ENCODE data around the gene NR1I2. TPM values are rescaled to one million over a fixed set of nuclear protein-coding genes. Genes with fewer than 3 reads are reported as not detected.

Gene NR1I2
- total RNA-seq, 1 donor from 2014 or later, result 0.11 TPM

GRCh38 chr3:119765239-119765638, 16.7 kb upstream of the NR1I2 start:
- Mint-ChIP-seq H3K27me3 (ENCODE audit: low read depth) (peaks cover 32% of the 10 kb centered on the region), H3K9me3 (peaks cover 6% of the 10 kb centered on the region), H3K4me3 (ENCODE audit: low read depth) (no peak overlapping the region), H3K36me3 (ENCODE audit: low read depth) (no peaks in the 10 kb centered on the region), H3K27ac (no peak overlapping the region), H3K4me1 (ENCODE audit: low read depth) (no peaks in the 10 kb centered on the region)
- intact Hi-C loops (cut with micrococcal nuclease), result no loop called here
- DNase-seq (ENCODE audit: low spot score), result no peak

DNA sequence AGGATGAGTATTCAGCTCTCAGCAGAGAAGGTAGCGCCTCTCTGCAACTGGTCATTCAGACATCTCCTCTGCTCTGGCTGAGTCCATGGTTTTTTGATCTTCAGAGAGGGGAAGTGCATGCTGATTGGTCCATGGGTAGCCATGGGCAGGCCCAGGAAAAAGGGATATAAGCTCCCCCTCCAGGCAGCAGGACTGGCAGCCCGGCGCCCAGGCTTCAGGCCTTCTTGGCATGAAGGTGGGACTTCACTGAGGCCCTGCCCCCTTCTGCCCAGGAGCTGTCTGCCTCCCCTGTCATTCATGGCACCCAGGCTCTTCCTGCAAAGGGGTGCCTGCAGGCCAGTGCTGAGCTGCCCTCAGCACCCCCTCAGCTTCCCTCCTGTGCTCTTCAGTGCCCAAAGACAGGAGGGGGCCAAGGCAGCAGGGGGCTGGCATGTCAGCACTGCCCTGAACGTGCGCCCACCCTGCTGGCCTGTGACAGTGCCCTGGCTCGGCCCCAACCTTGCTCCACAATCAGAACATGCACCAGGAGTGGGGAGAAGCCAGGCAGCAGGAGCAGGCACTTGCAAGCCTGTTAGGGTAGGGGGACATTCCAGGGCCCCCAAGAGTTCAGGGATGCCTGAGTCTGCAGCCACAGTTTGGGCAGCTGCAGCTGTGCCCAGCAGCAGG, 13.8 kb upstream of the NR1I2 start:
- no peaks in the 10 kb centered on the region for H3K36me3 Mint-ChIP-seq (ENCODE audit: low read depth)
- H3K4me3 Mint-ChIP-seq (ENCODE audit: low read depth), result no peak overlapping the region
- H3K4me1 Mint-ChIP-seq (ENCODE audit: low read depth), result no peaks in the 10 kb centered on the region
- no peak overlapping the region for H3K27ac Mint-ChIP-seq
- peaks cover 33% of the 10 kb centered on the region for H3K27me3 Mint-ChIP-seq (ENCODE audit: low read depth)
- intact Hi-C loops (cut with micrococcal nuclease), result no loop called here
- H3K9me3 Mint-ChIP-seq, result no peaks in the 10 kb centered on the region
- no peak for DNase-seq (ENCODE audit: low spot score)

DNA sequence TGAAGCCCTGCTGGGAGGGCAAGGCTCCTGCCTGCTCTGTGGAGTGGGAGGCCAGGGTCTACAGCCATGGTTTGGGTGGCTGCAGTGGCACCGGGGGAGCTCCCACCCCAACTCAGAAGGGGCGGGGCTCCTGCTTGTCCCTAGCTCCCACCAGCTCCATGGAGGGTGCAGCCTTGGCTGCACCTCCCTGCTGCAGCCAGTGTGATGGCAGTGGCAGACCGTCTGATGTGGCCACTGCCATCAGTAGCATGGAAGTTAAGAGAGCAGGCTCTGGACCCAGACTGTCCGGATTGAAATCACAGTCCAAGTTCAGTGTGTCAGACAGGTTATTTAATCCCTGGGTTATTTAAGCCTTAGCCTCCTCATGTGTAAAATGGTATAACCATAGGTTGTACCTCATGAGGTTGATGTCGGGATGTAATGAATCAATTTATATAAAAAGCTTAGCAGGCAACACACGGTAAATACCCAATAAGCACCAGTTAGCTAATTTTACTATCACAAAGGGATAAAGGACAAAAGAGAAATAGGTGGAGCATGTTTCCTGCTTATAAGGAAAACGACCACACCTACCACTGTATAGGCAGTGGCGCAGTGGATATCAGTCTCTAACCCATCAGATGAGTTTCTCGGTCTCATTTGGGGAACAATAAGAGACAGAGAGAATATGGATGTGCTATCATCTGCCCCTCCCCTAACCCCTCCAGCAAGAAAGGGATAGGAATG, 13.1 kb upstream of the NR1I2 start:
- no peak overlapping the region for H3K4me3 Mint-ChIP-seq (ENCODE audit: low read depth)
- no peak overlapping the region for H3K27ac Mint-ChIP-seq
- intact Hi-C loops (cut with micrococcal nuclease), result no loop called here
- DNase-seq (ENCODE audit: low spot score), result no peak
- no peaks in the 10 kb centered on the region for H3K9me3 Mint-ChIP-seq
- no peaks in the 10 kb centered on the region for H3K36me3 Mint-ChIP-seq (ENCODE audit: low read depth)
- no peaks in the 10 kb centered on the region for H3K4me1 Mint-ChIP-seq (ENCODE audit: low read depth)
- H3K27me3 Mint-ChIP-seq (ENCODE audit: low read depth), result peaks cover 33% of the 10 kb centered on the region

- Mint-ChIP-seq H3K9me3 (no peaks in the 10 kb centered on the region), H3K4me1 (ENCODE audit: low read depth) (no peaks in the 10 kb centered on the region), H3K27me3 (ENCODE audit: low read depth) (peaks cover 32% of the 10 kb centered on the region), H3K27ac (no peak overlapping the region), H3K36me3 (ENCODE audit: low read depth) (no peaks in the 10 kb centered on the region), H3K4me3 (ENCODE audit: low read depth) (no peak overlapping the region)
- DNase-seq (ENCODE audit: low spot score), result no peak
- intact Hi-C loops (cut with micrococcal nuclease), result no loop called here
These were observed 12.3 kb upstream of the NR1I2 start for GRCh38 chr3:119769394-119770149.

DNA sequence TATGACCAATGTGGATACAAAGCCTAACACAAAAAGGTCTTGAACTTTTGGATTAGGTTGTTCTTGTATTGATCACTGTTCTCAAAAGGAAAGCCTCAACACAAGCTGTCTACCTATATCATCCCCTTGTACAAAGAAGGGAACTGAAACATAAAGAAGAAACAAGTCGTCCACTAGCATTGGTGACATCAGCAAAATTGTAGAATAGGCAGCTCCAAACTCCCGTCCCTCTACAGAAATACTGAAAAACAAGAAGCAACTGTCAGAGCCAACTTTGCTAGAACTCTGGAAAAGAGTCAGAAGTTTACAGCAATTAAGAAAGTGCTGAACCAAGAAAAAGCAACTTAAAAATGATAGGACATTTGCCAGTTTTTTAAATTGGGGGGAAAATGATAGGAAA, 7.5 kb upstream of the NR1I2 start:
- Mint-ChIP-seq H3K4me1 (ENCODE audit: low read depth) (no peaks in the 10 kb centered on the region), H3K4me3 (ENCODE audit: low read depth) (no peak overlapping the region), H3K9me3 (peaks cover 10% of the 10 kb centered on the region), H3K27ac (no peak overlapping the region), H3K27me3 (ENCODE audit: low read depth) (peaks cover 28% of the 10 kb centered on the region), H3K36me3 (ENCODE audit: low read depth) (no peaks in the 10 kb centered on the region)
- DNase-seq (ENCODE audit: low spot score), result no peak
- intact Hi-C loops (cut with micrococcal nuclease), result no loop called here

- peaks cover 10% of the 10 kb centered on the region for H3K9me3 Mint-ChIP-seq
- intact Hi-C loops (cut with micrococcal nuclease), result no loop called here
These were observed 5.6 kb upstream of the NR1I2 start for GRCh38 chr3:119776304-119776703.

GRCh38 chr3:119778176-119778575, 3.7 kb upstream of the NR1I2 start:
- H3K27ac Mint-ChIP-seq, result no peak overlapping the region
- intact Hi-C loops (cut with micrococcal nuclease), result no loop called here
- no peak for DNase-seq (ENCODE audit: low spot score)
- peaks cover 11% of the 10 kb centered on the region for H3K27me3 Mint-ChIP-seq (ENCODE audit: low read depth)
- no peak overlapping the region for H3K4me3 Mint-ChIP-seq (ENCODE audit: low read depth)
- peaks cover 6% of the 10 kb centered on the region for H3K4me1 Mint-ChIP-seq (ENCODE audit: low read depth)
- no peaks in the 10 kb centered on the region for H3K36me3 Mint-ChIP-seq (ENCODE audit: low read depth)
- peaks cover 10% of the 10 kb centered on the region for H3K9me3 Mint-ChIP-seq

More at GRCh38 chr3:119776304-119776703, 5.6 kb upstream of the NR1I2 start:
- H3K36me3 Mint-ChIP-seq (ENCODE audit: low read depth), result no peaks in the 10 kb centered on the region
- no peak overlapping the region for H3K27ac Mint-ChIP-seq
- H3K27me3 Mint-ChIP-seq (ENCODE audit: low read depth), result peaks cover 25% of the 10 kb centered on the region
- DNase-seq (ENCODE audit: low spot score), result no peak
- no peak overlapping the region for H3K4me3 Mint-ChIP-seq (ENCODE audit: low read depth)
- H3K4me1 Mint-ChIP-seq (ENCODE audit: low read depth), result peaks cover 6% of the 10 kb centered on the region

DNA sequence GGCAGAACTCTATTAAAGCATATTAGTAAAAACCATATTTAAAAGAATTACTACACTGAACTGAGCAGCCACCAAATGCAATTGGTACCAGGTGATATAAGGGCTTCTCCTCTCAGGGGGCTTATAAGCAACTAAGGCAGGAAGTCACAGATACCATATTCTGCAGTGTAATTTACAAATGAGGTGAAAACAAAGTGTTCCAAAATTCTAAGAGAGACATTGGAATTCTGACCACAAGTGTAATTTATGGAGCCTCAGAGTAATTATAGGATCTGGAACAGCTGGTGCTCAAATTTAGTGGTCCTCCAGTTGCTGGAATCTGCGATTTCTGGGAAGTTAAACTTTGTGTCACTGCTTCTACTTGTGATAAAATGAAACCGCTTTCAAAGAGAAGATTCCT, 3.1 kb upstream of the NR1I2 start:
- Mint-ChIP-seq H3K36me3 (ENCODE audit: low read depth) (no peaks in the 10 kb centered on the region), H3K4me3 (ENCODE audit: low read depth) (no peak overlapping the region)
- intact Hi-C loops (cut with micrococcal nuclease), result no loop called here

GRCh38 chr3:119779731-119780383, 2.0 kb upstream of the NR1I2 start:
- Mint-ChIP-seq H3K4me3 (ENCODE audit: low read depth) (no peak overlapping the region), H3K27ac (no peak overlapping the region), H3K36me3 (ENCODE audit: low read depth) (no peaks in the 10 kb centered on the region), H3K27me3 (ENCODE audit: low read depth) (peaks cover 4% of the 10 kb centered on the region), H3K4me1 (ENCODE audit: low read depth) (peaks cover 6% of the 10 kb centered on the region), H3K9me3 (peaks cover 9% of the 10 kb centered on the region)
- intact Hi-C loops (cut with micrococcal nuclease), result no loop called here
- no peak for DNase-seq (ENCODE audit: low spot score)

More for the DNA sequence above, 3.1 kb upstream of the NR1I2 start:
- H3K4me1 Mint-ChIP-seq (ENCODE audit: low read depth), result peaks cover 6% of the 10 kb centered on the region
- no peak overlapping the region for H3K27ac Mint-ChIP-seq
- peaks cover 10% of the 10 kb centered on the region for H3K9me3 Mint-ChIP-seq
- no peak for DNase-seq (ENCODE audit: low spot score)
- peaks cover 7% of the 10 kb centered on the region for H3K27me3 Mint-ChIP-seq (ENCODE audit: low read depth)

- Mint-ChIP-seq H3K4me3 (ENCODE audit: low read depth) (no peak overlapping the region), H3K9me3 (no peaks in the 10 kb centered on the region), H3K4me1 (ENCODE audit: low read depth) (peaks cover 6% of the 10 kb centered on the region), H3K27ac (no peak overlapping the region), H3K27me3 (ENCODE audit: low read depth) (peaks cover 2% of the 10 kb centered on the region), H3K36me3 (ENCODE audit: low read depth) (no peaks in the 10 kb centered on the region)
- DNase-seq (ENCODE audit: low spot score), result no peak
- intact Hi-C loops (cut with micrococcal nuclease), result no loop called here
These were observed 559 bp downstream of the NR1I2 start for GRCh38 chr3:119782460-119782859.

DNA sequence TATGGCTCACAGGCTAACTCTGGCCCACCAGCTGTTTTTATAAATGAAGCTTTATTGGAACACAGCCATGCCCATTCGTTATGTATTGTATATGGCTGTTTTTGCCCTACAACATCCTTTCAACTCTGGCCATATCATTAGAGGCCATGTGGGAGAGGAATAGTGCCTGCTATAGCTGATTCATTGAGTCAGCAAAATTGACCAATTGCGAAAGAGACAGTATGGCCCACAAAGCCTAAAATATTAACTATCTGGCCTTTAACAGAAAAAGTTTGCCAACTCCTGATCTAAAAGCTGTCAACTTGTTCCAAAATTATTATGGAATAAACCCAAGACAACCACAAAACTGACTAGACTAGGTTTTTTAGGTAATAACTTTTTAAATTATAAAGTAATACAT, 1.4 kb downstream of the NR1I2 start:
- Mint-ChIP-seq H3K27me3 (ENCODE audit: low read depth) (peaks cover 2% of the 10 kb centered on the region), H3K36me3 (ENCODE audit: low read depth) (no peaks in the 10 kb centered on the region), H3K4me3 (ENCODE audit: low read depth) (no peak overlapping the region), H3K9me3 (no peaks in the 10 kb centered on the region), H3K4me1 (ENCODE audit: low read depth) (peaks cover 6% of the 10 kb centered on the region), H3K27ac (no peak overlapping the region)
- DNase-seq (ENCODE audit: low spot score), result no peak
- intact Hi-C loops (cut with micrococcal nuclease), result no loop called here

DNA sequence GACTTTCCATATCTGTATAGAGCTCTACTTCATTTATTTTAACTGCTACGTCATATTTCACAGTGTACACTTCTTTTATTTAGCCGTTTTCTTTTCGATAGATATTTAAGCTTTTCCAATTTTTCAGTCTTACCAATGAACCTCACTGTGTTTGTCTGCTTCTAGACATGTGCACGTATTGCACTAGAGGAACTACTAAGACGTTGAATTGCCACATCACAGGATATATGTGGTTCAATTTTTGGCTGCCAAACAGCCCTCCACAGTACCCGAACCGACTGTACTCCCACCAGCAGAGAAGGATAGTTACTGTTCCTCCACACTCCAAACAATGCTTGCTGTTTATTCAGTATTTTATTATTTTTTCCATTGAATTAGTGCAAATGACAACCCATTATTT, 2.0 kb downstream of the NR1I2 start:
- DNase-seq (ENCODE audit: low spot score), result no peak
- peaks cover 2% of the 10 kb centered on the region for H3K27me3 Mint-ChIP-seq (ENCODE audit: low read depth)
- H3K36me3 Mint-ChIP-seq (ENCODE audit: low read depth), result no peaks in the 10 kb centered on the region
- intact Hi-C loops (cut with micrococcal nuclease), result no loop called here
- no peak overlapping the region for H3K4me3 Mint-ChIP-seq (ENCODE audit: low read depth)
- H3K9me3 Mint-ChIP-seq, result no peaks in the 10 kb centered on the region
- H3K4me1 Mint-ChIP-seq (ENCODE audit: low read depth), result peaks cover 6% of the 10 kb centered on the region
- no peak overlapping the region for H3K27ac Mint-ChIP-seq
